ENCODE data around the gene PIP5K1A.

Gene PIP5K1A

DNA sequence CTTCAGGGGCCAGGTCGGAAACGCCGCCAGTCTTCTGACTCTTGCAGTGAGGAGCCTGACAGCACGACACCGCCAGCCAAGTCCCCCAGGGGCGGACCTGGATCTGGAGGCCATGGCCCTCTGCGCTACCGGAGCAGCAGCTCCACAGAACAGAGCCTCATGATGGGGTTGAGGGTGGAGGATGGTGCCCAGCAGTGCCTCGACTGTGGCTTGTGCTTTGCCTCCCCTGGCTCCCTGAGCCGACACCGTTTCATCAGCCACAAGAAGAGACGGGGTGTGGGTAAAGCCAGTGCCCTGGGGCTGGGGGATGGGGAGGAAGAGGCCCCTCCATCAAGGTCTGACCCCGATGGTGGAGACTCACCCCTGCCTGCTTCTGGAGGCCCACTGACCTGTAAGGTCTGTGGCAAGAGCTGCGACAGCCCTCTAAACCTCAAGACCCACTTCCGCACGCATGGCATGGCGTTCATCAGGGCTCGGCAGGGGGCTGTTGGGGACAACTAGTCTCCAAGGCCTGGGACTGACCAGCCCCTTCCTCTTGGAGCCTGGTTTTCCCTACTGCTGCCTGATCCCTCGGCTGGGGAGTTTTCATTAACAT, 92.5 kb downstream of the PIP5K1A start:
- DNase-seq = no peak

- DNase-seq = no peak
Measured at GRCh38 chr1:151292207-151293030, 94.1 kb downstream of the PIP5K1A start.

GRCh38 chr1:151293093-151293492, 94.7 kb downstream of the PIP5K1A start:
- DNase-seq = no peak

DNA sequence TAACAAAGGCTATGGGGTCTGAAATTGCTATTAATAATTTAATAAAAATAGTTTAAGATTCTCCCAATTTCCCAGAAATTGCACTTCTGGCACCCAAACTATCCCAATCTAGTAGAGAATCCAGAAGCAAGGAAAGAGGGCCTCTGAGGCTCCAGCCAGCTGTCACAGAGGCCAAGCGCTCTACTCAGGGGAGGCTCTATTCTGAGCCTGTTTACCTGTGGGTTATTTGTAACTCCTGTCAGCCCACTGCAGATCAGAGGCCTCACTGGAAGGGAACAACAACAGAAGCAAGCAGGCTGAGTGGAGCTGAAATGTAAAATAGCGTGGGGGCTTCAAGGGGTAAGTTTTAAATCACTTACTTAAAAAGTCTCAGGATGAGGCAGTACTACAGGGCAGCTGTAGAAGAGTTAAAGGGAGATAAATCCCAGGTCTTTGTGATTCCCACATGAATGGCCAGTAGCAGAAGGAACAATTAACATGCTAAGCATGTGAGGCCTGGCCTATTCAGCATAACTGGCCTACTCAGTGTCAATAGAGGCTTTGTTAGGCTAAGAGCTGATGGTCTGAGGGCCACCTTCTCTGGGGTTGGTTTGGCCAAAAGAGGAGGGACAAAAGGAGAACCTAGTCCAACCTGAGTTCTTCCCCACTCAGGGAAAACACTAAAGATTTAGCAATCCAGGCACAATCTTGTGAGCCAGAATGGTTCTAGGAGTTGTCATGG, 96.5 kb downstream of the PIP5K1A start:
- DNase-seq = peak in 1 of 2 experiments; percentile 48

Measured in NCI-H526 (cell line).